GM12864 (cell line): ENCODE results near the gene APOL1.
"Not testable (repeated sequence)": the region's sequence is repeated elsewhere in the genome, so short reads cannot be mapped to it uniquely, and the experiment has no call there.

Experiments used
- DNase-seq: peaks from one replicate; pipeline ENCODE4 v3.0.0-alpha.2; 2011; ENCODE audit warnings: low read depth
- H3K4me3 ChIP-seq: 2 replicates; pipeline ENCODE4 v1.5.1; 2011; ENCODE audit warnings: mild to moderate bottlenecking, low read depth, low read length, control low read depth
- CTCF ChIP-seq: IDR thresholded peaks from 2 replicates; pipeline ENCODE4 v1.5.1; 2011; ENCODE audit warnings: low read depth, mild to moderate bottlenecking, moderate library complexity, low read length, control low read depth, inconsistent platforms; ENCODE audit errors: missing control alignments

The APOL1 gene

GRCh38 chr22:36267058-36267457 is 14.1 kb downstream of the APOL1 start:
- TF ChIP-seq CTCF = no peak
- H3K4me3 ChIP-seq = no peak overlapping the region
- no peak for DNase-seq

DNA sequence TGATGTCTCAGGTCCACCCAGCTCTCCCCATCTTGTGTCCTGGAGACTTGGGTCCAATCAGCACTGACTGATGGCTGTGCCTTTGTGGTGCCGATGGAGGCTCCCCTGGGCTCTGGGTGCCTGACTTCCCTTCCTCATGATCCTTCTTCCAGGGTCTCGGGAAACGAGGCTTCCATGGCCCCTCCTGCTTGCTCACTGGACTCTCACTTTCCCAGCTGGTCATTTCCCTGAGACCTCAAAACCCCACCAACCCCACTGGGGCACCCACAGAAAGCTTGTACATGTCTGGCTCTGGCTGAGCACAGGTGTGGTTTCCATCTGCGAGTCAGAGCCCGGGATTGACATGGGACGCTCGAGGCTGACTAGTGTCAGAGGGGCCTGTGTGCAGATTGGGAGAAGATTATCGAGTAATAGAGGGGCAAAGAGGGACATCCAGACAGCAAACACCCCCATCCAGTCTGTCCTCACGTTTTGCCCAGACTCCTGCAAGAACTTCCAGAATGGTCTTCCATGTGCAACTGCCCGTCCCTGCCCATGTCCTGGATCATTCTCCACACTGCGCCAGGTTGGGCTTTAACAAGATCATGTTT is 15.1 kb downstream of the APOL1 start:
- no peak overlapping the region for H3K4me3 ChIP-seq
- TF ChIP-seq CTCF = no peak
- no peak for DNase-seq

GRCh38 chr22:36271231-36271630 is 18.3 kb downstream of the APOL1 start:
- not testable (repeated sequence) for H3K4me3 ChIP-seq, DNase-seq

DNA sequence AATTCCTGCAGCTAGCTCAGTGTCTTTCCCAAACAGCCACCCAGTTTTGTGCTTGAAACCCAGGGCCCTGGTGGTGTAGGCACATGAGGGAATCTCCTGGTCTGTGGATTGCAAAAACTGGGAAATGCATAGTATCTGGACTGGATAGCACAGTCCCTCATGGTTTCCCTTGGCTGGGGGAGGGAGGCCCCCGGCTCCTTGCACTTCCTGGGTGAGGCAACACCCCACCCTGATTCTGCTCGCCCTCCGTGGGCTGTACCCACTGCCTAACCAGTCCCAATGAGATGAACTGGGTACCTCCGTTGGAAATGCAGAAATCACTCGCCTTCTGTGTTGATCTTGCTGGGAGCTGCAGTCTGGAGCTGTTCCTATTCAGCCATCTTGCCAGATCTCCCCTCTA is 19.0 kb downstream of the APOL1 start:
- DNase-seq, H3K4me3 ChIP-seq: not testable (repeated sequence)

DNA sequence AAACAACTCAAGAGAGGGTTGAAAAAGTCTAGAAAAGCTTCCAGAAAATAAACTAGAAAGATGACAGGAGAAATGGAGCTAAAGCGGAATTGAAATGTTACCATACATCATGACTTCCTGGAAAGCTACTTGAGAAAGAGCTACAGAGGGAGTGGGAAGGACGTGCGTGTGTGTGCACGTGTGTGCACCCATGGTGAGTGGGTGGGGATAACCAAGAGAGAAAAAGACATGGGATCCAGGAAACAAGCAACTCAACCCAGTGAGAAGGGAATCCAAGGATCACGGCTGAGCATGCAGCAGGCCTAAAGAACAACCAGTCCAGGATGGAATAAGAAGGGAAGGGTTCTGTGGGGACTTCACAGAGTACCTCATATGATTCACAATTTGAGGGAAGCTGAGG is 21.6 kb downstream of the APOL1 start:
- TF ChIP-seq CTCF = no peak
- no peak overlapping the region for H3K4me3 ChIP-seq
- DNase-seq = no peak

DNA sequence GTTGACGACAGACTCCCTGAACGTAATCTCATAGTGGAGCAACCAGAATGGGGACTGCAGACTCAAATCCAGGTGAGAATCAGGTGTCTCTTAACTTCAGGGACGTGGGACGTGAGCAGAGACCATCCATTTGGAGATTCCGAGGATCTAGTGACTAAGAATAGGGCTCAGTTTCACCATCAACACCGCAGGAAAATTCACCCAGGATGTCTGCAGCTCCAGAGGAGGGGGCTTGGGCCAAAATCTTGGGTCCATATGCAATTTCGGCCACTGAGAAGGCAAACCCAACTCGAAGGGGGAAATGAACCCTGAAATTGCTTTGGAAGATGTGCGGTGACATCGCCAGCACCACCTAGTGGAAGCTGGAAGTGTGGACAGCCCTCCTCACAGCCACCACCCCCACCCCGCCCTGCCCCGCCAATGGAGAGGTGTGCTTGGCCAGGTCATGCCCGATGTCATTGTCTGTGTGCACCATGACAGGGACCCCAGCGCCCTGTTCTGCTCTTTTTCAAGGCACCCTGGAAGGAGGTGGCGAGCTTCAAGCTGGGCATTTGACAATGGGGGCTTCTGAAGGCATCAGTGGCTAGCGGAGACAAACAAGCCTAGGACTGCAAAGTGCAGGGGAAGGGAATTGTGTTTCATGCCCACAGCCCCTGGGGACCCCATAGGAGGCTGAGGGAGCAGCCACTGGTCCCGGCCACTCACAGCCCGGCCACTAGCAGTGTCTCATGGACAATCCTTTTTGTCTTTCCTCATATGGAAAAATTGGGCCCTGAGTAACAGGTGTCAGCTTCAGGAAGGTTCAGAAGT is 24.8 kb downstream of the APOL1 start:
- TF ChIP-seq CTCF = peak; percentile 93
- DNase-seq = no peak
- H3K4me3 ChIP-seq = no peak overlapping the region

GRCh38 chr22:36279219-36279666 is 26.3 kb downstream of the APOL1 start:
- TF ChIP-seq CTCF = no peak
- no peak for DNase-seq
- no peak overlapping the region for H3K4me3 ChIP-seq

GRCh38 chr22:36280379-36280778 is 27.4 kb downstream of the APOL1 start:
- DNase-seq = no peak
- no peak for TF ChIP-seq CTCF
- H3K4me3 ChIP-seq = no peak overlapping the region
